Epithelial cell of prostate (primary cell): ENCODE measurements around the gene ABCA6.
"Not testable (repeated sequence)": the region's sequence is repeated elsewhere in the genome, so short reads cannot be mapped to it uniquely, and the experiment has no call there.

Experiments used
- DNase-seq: peaks from one replicate; pipeline ENCODE4 v3.0.0-alpha.2; 2011; ENCODE audit warnings: low read depth, low spot score
- H3K27ac ChIP-seq: fragments of 450-650 bp; 2 replicates; pipeline ENCODE4 v1.5.1; 2017; ENCODE audit warnings: mild to moderate bottlenecking

ABCA6 gene, protein sequence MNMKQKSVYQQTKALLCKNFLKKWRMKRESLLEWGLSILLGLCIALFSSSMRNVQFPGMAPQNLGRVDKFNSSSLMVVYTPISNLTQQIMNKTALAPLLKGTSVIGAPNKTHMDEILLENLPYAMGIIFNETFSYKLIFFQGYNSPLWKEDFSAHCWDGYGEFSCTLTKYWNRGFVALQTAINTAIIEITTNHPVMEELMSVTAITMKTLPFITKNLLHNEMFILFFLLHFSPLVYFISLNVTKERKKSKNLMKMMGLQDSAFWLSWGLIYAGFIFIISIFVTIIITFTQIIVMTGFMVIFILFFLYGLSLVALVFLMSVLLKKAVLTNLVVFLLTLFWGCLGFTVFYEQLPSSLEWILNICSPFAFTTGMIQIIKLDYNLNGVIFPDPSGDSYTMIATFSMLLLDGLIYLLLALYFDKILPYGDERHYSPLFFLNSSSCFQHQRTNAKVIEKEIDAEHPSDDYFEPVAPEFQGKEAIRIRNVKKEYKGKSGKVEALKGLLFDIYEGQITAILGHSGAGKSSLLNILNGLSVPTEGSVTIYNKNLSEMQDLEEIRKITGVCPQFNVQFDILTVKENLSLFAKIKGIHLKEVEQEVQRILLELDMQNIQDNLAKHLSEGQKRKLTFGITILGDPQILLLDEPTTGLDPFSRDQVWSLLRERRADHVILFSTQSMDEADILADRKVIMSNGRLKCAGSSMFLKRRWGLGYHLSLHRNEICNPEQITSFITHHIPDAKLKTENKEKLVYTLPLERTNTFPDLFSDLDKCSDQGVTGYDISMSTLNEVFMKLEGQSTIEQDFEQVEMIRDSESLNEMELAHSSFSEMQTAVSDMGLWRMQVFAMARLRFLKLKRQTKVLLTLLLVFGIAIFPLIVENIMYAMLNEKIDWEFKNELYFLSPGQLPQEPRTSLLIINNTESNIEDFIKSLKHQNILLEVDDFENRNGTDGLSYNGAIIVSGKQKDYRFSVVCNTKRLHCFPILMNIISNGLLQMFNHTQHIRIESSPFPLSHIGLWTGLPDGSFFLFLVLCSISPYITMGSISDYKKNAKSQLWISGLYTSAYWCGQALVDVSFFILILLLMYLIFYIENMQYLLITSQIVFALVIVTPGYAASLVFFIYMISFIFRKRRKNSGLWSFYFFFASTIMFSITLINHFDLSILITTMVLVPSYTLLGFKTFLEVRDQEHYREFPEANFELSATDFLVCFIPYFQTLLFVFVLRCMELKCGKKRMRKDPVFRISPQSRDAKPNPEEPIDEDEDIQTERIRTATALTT (N-terminal part only)

GRCh38 chr17:69141431-69142174 is at the start of gene ABCA6:
ABCA6 (minus strand) TSS chr17:69141895; CDS start chr17:69140703, 1,192 bp downstream.
- no peak for DNase-seq
- H3K27ac ChIP-seq = no peak within 1 kb of the TSS

DNA sequence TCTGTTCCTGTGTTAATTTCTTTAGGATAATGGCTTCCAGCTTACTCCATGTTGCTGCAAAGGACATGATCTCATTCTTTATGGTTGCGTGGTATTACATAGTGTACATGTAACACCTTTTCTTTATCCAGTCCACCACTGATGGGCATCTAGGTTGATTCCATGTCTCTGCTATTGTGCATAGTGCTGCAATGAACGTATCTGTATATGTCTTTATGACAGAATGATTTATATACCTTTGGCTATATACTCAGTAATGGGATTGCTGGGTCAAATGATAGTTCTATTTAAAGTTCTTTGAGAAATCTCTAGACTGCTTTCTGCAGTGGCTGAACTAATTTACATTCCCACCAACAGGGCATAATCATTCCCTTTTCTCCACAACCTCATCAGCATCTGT is 47.1 kb upstream of the ABCA6 start:
- H3K27ac ChIP-seq = no peak overlapping the region
- no peak for DNase-seq

DNA sequence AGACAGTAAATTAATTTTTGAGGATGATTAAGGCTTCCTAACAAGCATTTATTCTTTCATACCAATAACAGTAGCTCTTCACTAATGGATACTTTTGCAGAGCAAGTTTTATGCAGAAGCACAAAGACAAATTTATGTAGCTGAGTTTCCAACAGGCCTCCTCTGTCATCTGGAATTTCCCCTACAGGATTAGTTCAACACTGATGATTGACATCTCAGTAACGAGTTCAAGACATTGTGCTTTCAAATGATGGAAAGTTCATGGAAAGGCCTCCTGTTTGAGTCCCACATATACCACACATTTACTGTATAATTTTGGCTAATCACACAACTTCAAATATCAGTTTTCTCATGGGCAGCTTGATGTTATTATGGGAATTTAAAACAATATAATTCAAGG is 46.4 kb upstream of the ABCA6 start:
- DNase-seq = no peak
- H3K27ac ChIP-seq = no peak overlapping the region

DNA sequence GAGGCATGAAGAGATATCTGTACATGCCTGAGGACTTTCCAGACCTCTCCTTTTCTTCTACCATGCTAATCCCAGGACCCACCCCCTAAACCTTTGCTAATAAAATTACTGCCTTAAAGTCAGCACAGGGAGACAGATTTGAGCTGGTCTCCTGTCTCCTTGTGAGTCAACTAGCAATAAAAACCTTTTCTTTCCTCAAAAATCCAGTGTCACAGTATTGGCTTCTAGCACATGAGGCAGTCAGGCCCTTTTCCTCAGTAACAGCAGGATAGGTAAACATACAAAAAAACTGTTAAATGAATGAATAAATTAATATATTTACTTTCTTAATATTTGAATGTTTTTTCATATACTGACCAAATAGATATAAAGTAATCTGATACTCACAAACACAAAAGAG is 45.6 kb upstream of the ABCA6 start:
- no peak for DNase-seq
- no peak overlapping the region for H3K27ac ChIP-seq

DNA sequence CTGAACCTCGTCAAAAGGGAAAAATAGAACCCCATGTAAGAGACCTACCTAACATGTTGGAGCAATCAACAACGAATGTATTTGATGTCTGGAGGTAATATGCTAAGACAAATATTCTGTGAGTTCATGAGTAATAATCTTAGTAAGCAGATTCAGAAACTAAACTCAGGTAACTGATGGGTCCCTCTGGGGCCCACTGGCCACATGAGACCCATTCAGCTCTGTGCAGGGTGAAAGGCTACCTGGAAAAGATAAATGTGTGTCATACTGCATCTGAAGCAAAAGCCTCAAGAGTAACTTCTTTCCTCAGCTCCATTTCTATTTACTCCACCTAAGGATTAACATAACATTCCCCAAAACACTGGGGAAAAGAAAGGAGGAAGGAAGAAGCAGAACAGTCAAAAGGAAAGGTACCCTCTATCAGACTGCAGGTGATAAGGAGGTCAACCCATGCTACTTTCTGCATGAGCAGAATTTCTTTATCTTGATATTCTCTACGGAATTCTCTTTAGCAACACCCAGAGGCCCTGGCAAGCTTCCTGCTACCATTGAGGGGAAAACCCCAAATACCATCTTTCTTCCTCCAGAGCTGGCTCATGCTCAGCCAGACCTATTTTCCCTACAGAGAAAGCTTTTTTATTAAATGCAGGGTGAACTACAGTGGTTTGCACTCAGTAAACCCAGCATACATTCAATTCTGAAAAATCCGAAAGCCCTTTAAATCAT is 37.7 kb upstream of the ABCA6 start:
- DNase-seq = no peak
- peak overlapping the region; percentile 91 for H3K27ac ChIP-seq

DNA sequence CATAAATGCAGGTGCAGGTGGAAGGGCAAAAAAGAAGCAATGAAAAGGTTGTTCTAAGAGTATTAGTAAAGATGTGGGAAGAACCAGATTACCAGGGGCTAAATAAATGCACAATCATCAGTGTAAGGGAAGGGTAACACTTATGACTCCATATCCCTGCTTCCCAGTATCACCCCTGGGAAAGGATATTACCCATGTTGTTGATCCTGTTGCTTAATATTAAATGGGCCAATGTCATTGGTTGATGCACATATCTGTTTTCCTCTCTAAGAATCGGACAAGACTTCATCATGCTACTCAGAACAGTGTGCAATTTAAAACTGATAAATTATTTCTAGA is 34.7 kb upstream of the ABCA6 start:
- peak overlapping the region; percentile 91 for H3K27ac ChIP-seq
- no peak for DNase-seq

- H3K27ac ChIP-seq = peak overlapping the region; percentile 91
- DNase-seq = peak; percentile 49
These were observed 34.1 kb upstream of the ABCA6 start for GRCh38 chr17:69175625-69176456.

DNA sequence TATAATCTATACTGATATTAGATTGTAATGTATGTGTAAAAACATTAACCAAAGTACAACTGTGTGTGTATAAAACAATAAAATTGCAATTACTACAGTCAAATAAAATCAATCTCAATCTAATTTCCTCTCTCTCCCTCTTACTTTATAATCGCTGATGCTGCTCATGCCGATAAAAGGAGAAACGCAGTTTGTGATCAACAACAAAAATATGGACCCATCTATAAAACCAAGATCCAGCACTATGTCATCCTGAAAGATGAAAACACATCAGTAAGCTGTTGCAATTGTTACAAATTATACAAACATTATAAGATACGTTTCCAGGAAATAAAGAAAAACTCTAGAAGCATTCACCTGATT is 33.5 kb upstream of the ABCA6 start:
- DNase-seq = no peak
- H3K27ac ChIP-seq = peak overlapping the region; percentile 91

- no peak for DNase-seq
- H3K27ac ChIP-seq = no peak overlapping the region
These were observed 31.4 kb upstream of the ABCA6 start for GRCh38 chr17:69173118-69173517.

GRCh38 chr17:69170377-69170776 is 28.7 kb upstream of the ABCA6 start:
- no peak overlapping the region for H3K27ac ChIP-seq
- no peak for DNase-seq

- not testable (repeated sequence) for H3K27ac ChIP-seq, DNase-seq
These were observed 26.9 kb upstream of the ABCA6 start for GRCh38 chr17:69168642-69169041.

DNA sequence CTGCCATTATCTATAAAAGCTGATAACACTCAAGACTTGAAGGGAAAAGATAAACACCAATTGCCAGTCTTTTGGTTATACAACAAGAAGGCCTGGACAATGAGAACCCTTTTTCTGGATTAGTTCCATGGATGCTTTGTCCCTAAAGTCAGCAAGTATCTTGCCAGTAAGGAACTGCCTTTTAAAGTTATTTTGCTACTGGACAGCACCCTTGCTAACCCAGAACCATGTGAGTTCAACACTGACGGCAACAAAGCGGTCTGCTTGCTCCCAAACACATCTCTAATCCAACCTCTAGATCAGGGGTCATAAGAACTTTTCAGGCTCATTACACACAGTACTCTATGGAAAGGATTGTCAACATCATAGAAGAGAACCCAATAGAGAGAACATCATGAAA is 25.3 kb upstream of the ABCA6 start:
- no peak overlapping the region for H3K27ac ChIP-seq
- DNase-seq = no peak

DNA sequence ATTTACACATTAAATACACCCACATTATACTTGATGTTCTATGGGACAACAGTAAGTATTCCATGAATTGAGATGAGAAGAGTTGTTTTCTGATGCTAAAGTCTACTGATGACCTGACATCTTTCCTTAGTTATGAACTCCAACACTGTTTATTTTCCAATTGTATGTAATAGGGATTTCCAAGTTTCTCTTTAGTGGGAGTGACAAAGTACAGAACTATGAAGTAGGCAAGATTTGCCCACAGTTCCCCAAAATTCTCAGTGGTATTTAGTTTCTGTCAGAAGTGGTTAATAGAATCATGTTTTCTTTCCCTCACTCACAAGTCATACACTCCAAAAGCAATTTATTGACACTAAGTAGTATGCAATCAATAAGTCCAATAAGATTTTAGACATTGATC is 22.5 kb upstream of the ABCA6 start:
- DNase-seq = no peak
- H3K27ac ChIP-seq = no peak overlapping the region

GRCh38 chr17:69159418-69159817 is 17.7 kb upstream of the ABCA6 start:
- no peak for DNase-seq
- no peak overlapping the region for H3K27ac ChIP-seq

- no peak for DNase-seq
- no peak overlapping the region for H3K27ac ChIP-seq
These were observed 12.6 kb upstream of the ABCA6 start for GRCh38 chr17:69154267-69154666.

GRCh38 chr17:69150333-69150732 is 8.6 kb upstream of the ABCA6 start:
- H3K27ac ChIP-seq = no peak overlapping the region
- DNase-seq = no peak

DNA sequence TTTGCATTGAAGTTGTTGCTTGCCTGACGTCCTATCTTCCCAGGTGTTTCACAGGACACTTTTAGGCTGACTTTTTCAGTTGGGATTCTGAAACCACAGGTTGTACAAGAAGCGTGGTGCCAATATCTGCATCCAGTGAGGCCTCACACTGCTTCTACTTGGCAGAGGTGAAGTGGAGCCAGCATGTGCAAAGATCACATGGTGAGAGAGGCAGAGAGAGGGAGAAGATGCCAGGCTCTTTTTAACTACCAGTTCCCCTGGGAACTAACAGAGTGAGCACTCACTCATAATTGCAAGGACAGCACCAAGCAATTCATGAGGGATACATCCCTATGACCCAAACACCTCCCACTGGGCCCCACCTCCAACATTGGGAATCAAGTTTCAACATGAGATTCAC is 5.8 kb upstream of the ABCA6 start:
- no peak for DNase-seq
- no peak overlapping the region for H3K27ac ChIP-seq
